ENCODE data around the gene PIH1D1. TPM values are rescaled to one million over a fixed set of nuclear protein-coding genes. Genes with fewer than 3 reads are reported as not detected.
A peak's percentile ranks its signal among the peaks of the same experiment; 100 is the strongest.

Gene PIH1D1
- total RNA-seq, 1 experiment from 2014 or later = 153 TPM

DNA sequence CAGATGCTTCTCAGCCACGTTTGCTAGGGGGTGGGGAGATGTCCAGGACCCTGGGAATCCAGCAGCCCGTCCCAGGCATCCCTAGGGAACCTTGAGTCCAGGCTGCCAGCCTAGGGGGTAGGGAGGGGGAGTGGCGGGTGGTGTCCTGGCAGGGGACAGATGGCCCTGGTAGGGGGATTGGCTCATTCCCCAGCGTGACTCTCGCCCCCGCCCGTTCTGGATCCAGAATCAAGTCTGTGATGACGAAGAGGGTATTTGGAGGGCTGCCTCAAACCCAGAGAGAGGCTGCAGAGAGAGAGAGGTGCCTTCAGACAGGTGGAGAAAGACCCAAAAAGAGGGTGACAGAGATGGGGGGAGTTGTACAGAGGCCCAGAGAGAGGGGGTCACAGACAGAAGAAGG is 14.4 kb downstream of the PIH1D1 start (continued):
- TF ChIP-seq ZNF317 (CRISPR knock-in tag; IDR thresholded peaks at IDR 0.05; ENCODE audit: borderline replicate concordance, low read depth) = no peak
- no peak for TF ChIP-seq ZNF232 (CRISPR knock-in tag; IDR thresholded peaks at IDR 0.05)
- no peak for TF ChIP-seq ZNF263 (CRISPR knock-in tag; IDR thresholded peaks at IDR 0.05; ENCODE audit: low read depth)
- no peak for TF ChIP-seq MLX (CRISPR knock-in tag; IDR thresholded peaks at IDR 0.05)
- no peak for TF ChIP-seq ZNF219 (CRISPR knock-in tag; IDR thresholded peaks at IDR 0.05; ENCODE audit: borderline replicate concordance)
- no peak for TF ChIP-seq ESRRA (CRISPR knock-in tag; IDR thresholded peaks at IDR 0.05; ENCODE audit: borderline replicate concordance)
- TF ChIP-seq, protein P1, sequence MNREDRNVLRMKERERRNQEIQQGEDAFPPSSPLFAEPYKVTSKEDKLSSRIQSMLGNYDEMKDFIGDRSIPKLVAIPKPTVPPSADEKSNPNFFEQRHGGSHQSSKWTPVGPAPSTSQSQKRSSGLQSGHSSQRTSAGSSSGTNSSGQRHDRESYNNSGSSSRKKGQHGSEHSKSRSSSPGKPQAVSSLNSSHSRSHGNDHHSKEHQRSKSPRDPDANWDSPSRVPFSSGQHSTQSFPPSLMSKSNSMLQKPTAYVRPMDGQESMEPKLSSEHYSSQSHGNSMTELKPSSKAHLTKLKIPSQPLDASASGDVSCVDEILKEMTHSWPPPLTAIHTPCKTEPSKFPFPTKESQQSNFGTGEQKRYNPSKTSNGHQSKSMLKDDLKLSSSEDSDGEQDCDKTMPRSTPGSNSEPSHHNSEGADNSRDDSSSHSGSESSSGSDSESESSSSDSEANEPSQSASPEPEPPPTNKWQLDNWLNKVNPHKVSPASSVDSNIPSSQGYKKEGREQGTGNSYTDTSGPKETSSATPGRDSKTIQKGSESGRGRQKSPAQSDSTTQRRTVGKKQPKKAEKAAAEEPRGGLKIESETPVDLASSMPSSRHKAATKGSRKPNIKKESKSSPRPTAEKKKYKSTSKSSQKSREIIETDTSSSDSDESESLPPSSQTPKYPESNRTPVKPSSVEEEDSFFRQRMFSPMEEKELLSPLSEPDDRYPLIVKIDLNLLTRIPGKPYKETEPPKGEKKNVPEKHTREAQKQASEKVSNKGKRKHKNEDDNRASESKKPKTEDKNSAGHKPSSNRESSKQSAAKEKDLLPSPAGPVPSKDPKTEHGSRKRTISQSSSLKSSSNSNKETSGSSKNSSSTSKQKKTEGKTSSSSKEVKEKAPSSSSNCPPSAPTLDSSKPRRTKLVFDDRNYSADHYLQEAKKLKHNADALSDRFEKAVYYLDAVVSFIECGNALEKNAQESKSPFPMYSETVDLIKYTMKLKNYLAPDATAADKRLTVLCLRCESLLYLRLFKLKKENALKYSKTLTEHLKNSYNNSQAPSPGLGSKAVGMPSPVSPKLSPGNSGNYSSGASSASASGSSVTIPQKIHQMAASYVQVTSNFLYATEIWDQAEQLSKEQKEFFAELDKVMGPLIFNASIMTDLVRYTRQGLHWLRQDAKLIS (CRISPR knock-in tag; IDR thresholded peaks at IDR 0.05; ENCODE audit: borderline replicate concordance) = no peak
- TF ChIP-seq, protein P2, sequence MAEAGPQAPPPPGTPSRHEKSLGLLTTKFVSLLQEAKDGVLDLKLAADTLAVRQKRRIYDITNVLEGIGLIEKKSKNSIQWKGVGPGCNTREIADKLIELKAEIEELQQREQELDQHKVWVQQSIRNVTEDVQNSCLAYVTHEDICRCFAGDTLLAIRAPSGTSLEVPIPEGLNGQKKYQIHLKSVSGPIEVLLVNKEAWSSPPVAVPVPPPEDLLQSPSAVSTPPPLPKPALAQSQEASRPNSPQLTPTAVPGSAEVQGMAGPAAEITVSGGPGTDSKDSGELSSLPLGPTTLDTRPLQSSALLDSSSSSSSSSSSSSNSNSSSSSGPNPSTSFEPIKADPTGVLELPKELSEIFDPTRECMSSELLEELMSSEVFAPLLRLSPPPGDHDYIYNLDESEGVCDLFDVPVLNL (CRISPR knock-in tag; IDR thresholded peaks at IDR 0.05; ENCODE audit: borderline replicate concordance, low read depth) = no peak
- TF ChIP-seq, protein P3, sequence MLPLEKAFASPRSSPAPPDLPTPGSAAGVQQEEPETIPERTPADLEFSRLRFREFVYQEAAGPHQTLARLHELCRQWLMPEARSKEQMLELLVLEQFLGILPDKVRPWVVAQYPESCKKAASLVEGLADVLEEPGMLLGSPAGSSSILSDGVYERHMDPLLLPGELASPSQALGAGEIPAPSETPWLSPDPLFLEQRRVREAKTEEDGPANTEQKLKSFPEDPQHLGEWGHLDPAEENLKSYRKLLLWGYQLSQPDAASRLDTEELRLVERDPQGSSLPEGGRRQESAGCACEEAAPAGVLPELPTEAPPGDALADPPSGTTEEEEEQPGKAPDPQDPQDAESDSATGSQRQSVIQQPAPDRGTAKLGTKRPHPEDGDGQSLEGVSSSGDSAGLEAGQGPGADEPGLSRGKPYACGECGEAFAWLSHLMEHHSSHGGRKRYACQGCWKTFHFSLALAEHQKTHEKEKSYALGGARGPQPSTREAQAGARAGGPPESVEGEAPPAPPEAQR (CRISPR knock-in tag; IDR thresholded peaks at IDR 0.05) = no peak
- no peak for TF ChIP-seq SP1 (CRISPR knock-in tag; conservative IDR thresholded peaks at IDR 0.05)

DNA sequence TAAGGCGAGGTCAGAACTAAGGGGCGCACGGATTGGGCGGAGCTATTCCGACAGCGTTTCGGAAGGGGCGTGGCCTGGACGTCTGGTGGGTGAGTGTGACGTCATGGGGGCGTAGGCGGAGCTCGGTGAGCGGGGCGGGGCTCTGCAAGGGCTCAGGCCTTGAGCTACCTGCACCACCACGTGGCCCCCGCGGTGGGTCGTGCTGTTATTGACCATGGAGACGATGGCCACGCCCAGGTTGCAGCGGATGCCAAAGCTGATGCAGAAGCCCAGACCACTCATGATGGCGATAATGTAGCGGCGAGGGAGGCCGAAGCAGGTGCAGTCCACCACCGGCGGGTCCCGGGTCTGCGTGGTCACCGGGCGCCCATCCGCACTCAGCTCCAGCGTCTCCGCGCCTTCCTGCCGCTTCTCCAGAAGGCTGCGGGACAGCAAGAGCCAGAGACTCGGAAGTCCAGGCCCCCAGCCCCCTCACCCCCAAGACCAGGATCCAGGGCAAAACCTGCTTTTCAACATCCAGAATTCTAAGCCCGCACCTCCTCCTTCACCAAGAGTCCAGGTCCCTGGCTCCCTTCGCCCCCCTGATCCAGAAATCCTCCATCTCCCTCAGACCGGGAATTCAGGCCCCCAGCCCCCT is 15.1 kb downstream of the PIH1D1 start:
- Mint-ChIP-seq H3K4me3 (peak overlapping the region; percentile 66), H3K4me1 (peaks cover 35% of the 10 kb centered on the region), H3K36me3 (peaks cover 3% of the 10 kb centered on the region; the same call in 1 of the 2 replicates), H3K27me3 (ENCODE audit: low read depth) (peaks cover 98% of the 10 kb centered on the region), H3K9me3 (peaks cover 11% of the 10 kb centered on the region), H3K27ac (no peak overlapping the region)
- DNase-seq (ENCODE audit: low spot score) (peak; percentile 98), ATAC-seq (peak; percentile 67)
- CTCF ChIA-PET = interaction anchor here (0.6 to 2.6 kb wide), 19 partner anchors 9 to 437 kb away, joined by 3 to 28 read pairs (median 5); partner anchors contain the start of genes ALDH16A1, DKKL1, GFY and PIH1D1
- POLR2A ChIA-PET = interaction anchor here (0.6 to 1.6 kb wide), 8 partner anchors 11 to 88 kb away, joined by 3 to 7 read pairs (median 4); partner anchors contain the start of genes ALDH16A1, GFY and RPS11
- TF ChIP-seq ZNF425 (CRISPR knock-in tag; conservative IDR thresholded peaks at IDR 0.05) (no peak), KAT7 (CRISPR knock-in tag; IDR thresholded peaks at IDR 0.05; ENCODE audit: borderline replicate concordance) (no peak), OVOL2 (CRISPR knock-in tag; IDR thresholded peaks at IDR 0.05; ENCODE audit: borderline replicate concordance) (no peak), NR2C2 (CRISPR knock-in tag; IDR thresholded peaks at IDR 0.05) (no peak), ZNF219 (CRISPR knock-in tag; IDR thresholded peaks at IDR 0.05; ENCODE audit: borderline replicate concordance) (no peak), MAX (CRISPR knock-in tag; IDR thresholded peaks at IDR 0.05) (peak; percentile 94), ZNF138 (CRISPR knock-in tag; conservative IDR thresholded peaks at IDR 0.05) (no peak), MLX (CRISPR knock-in tag; IDR thresholded peaks at IDR 0.05) (no peak), GTF2I (CRISPR knock-in tag; conservative IDR thresholded peaks at IDR 0.05) (no peak), IRF2 (CRISPR knock-in tag; IDR thresholded peaks at IDR 0.05; ENCODE audit: borderline replicate concordance, low read depth) (no peak), MYBL2 (CRISPR knock-in tag; IDR thresholded peaks at IDR 0.05) (no peak), EMX1 (CRISPR knock-in tag; IDR thresholded peaks at IDR 0.05) (no peak), ETV6 (CRISPR knock-in tag; IDR thresholded peaks at IDR 0.05) (no peak)
- TF ChIP-seq, protein P4, sequence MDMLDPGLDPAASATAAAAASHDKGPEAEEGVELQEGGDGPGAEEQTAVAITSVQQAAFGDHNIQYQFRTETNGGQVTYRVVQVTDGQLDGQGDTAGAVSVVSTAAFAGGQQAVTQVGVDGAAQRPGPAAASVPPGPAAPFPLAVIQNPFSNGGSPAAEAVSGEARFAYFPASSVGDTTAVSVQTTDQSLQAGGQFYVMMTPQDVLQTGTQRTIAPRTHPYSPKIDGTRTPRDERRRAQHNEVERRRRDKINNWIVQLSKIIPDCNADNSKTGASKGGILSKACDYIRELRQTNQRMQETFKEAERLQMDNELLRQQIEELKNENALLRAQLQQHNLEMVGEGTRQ (CRISPR knock-in tag; IDR thresholded peaks at IDR 0.05) = peak; percentile 84
